RWPE2 (cell line): ENCODE measurements around the gene WFDC1.

Experiments used
- ATAC-seq: fragments of 200-7000 bp; cut with Tn5 transposase; 3 replicates; pipeline ENCODE4 v1.9.1; 2021; ENCODE audit warnings: low read depth
- DNase-seq: peaks from one replicate; pipeline ENCODE4 v3.0.0-alpha.2; 2020; ENCODE audit warnings: low spot score
- H3K27ac ChIP-seq: fragments of 450-650 bp; 2 replicates; pipeline ENCODE4 v1.5.1; 2017; ENCODE audit warnings: mild to moderate bottlenecking; ENCODE audit not compliant: poor library complexity, severe bottlenecking
- H3K27me3 ChIP-seq: fragments of 250-450 bp; sonication (Bioruptor Pico); 2 replicates; pipeline ENCODE4 v1.5.1; 2021; ENCODE audit warnings: mild to moderate bottlenecking, moderate library complexity; ENCODE audit not compliant: insufficient read depth, poor library complexity, severe bottlenecking
- H3K36me3 ChIP-seq: fragments of 250-450 bp; sonication (Bioruptor Pico); 2 replicates; pipeline ENCODE4 v1.5.1; 2020; ENCODE audit warnings: low read depth, mild to moderate bottlenecking, moderate library complexity
- H3K4me1 ChIP-seq: fragments of 250-450 bp; sonication (Bioruptor Pico); 2 replicates; pipeline ENCODE4 v1.5.1; 2021; ENCODE audit warnings: mild to moderate bottlenecking, moderate library complexity; ENCODE audit not compliant: insufficient read depth, poor library complexity, severe bottlenecking
- H3K4me3 ChIP-seq: fragments of 250-450 bp; sonication (Bioruptor Pico); 2 replicates; pipeline ENCODE4 v1.5.1; 2021; ENCODE audit warnings: mild to moderate bottlenecking, moderate library complexity; ENCODE audit not compliant: severe bottlenecking
- H3K9me3 ChIP-seq: fragments of 250-450 bp; sonication (Bioruptor Pico); 2 replicates; pipeline ENCODE4 v1.5.1; 2021; ENCODE audit warnings: mild to moderate bottlenecking, moderate library complexity; ENCODE audit not compliant: severe bottlenecking
- TF ChIP-seq, protein P1 (sequence below): fragments of 450-650 bp; IDR thresholded peaks from one replicate; pipeline ENCODE4 v1.5.1; 2017; ENCODE audit warnings: mild to moderate bottlenecking, moderate library complexity; ENCODE audit not compliant: poor library complexity, severe bottlenecking

The WFDC1 gene

DNA sequence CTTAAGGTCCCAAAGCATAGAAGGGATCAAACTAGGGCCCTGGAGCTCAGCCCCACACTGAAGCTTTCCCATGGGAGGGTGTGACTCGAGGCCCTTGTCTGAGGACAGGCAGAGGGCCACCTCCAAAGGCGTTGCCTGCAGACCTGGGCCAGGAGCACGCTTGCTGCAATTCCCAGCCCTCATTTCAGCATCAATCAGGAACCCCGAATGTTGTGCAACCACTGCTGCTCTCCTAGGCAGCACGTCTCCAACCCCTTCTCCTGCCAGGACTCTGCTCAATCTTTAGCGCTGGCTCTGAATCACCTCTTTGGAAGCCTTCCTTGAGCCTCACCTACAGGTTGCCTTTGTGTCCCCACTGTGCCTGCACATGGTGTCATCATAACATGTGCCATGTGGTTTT, 59.6 kb downstream of the WFDC1 start:
- no peak for ATAC-seq
- no peak overlapping the region for H3K27ac ChIP-seq
- no peak overlapping the region for H3K4me3 ChIP-seq
- no peaks in the 10 kb centered on the region for H3K36me3 ChIP-seq
- H3K4me1 ChIP-seq = peaks cover 29% of the 10 kb centered on the region
- TF ChIP-seq, protein P1, sequence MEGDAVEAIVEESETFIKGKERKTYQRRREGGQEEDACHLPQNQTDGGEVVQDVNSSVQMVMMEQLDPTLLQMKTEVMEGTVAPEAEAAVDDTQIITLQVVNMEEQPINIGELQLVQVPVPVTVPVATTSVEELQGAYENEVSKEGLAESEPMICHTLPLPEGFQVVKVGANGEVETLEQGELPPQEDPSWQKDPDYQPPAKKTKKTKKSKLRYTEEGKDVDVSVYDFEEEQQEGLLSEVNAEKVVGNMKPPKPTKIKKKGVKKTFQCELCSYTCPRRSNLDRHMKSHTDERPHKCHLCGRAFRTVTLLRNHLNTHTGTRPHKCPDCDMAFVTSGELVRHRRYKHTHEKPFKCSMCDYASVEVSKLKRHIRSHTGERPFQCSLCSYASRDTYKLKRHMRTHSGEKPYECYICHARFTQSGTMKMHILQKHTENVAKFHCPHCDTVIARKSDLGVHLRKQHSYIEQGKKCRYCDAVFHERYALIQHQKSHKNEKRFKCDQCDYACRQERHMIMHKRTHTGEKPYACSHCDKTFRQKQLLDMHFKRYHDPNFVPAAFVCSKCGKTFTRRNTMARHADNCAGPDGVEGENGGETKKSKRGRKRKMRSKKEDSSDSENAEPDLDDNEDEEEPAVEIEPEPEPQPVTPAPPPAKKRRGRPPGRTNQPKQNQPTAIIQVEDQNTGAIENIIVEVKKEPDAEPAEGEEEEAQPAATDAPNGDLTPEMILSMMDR = no peak
- H3K9me3 ChIP-seq = no peaks in the 10 kb centered on the region
- H3K27me3 ChIP-seq = no peaks in the 10 kb centered on the region
- no peak for DNase-seq

GRCh38 chr16:84355149-84355548, 60.5 kb downstream of the WFDC1 start:
- Histone ChIP-seq H3K36me3 (no peaks in the 10 kb centered on the region), H3K27me3 (no peaks in the 10 kb centered on the region), H3K27ac (no peak overlapping the region), H3K9me3 (no peaks in the 10 kb centered on the region), H3K4me3 (no peak overlapping the region), H3K4me1 (peaks cover 34% of the 10 kb centered on the region)
- DNase-seq = no peak
- TF ChIP-seq, protein P1 = no peak
- ATAC-seq = no peak

GRCh38 chr16:84356176-84356575, 61.5 kb downstream of the WFDC1 start:
- no peaks in the 10 kb centered on the region for H3K27me3 ChIP-seq
- DNase-seq = no peak
- no peaks in the 10 kb centered on the region for H3K9me3 ChIP-seq
- no peak for ATAC-seq
- H3K4me3 ChIP-seq = no peak overlapping the region
- H3K4me1 ChIP-seq = peaks cover 42% of the 10 kb centered on the region
- H3K36me3 ChIP-seq = no peaks in the 10 kb centered on the region
- TF ChIP-seq, protein P1 = no peak
- H3K27ac ChIP-seq = peak overlapping the region; percentile 77

DNA sequence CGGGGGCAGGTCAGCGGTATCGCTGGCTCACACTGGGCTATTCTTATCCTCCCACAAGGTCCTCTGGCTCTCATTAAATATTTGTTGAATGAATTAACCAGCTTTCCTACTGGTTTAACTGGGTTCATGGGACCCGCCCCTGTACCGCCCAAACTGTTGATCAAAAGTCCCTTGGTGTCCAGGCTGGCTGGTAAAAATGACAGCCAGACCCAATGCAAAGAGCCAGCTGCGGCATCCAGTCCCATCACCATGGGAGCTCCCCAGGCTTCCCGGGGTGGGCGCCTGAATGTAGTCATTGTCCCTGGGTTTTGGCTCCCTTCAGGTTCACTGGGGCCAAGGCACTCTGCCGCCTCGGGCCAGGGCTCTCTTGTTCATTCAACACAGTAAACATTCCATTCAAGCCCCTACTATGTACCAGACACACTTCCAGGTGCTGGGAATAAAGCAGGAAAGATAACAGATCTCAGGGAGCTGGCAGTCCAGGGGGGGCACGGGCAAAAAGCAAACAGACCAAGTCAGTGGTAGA, 62.0 kb downstream of the WFDC1 start:
- Histone ChIP-seq H3K36me3 (no peaks in the 10 kb centered on the region), H3K27me3 (no peaks in the 10 kb centered on the region), H3K9me3 (no peaks in the 10 kb centered on the region), H3K4me1 (peaks cover 42% of the 10 kb centered on the region), H3K27ac (peak overlapping the region; percentile 77), H3K4me3 (no peak overlapping the region)
- no peak for DNase-seq
- TF ChIP-seq, protein P1 = no peak
- ATAC-seq = peak; percentile 73

DNA sequence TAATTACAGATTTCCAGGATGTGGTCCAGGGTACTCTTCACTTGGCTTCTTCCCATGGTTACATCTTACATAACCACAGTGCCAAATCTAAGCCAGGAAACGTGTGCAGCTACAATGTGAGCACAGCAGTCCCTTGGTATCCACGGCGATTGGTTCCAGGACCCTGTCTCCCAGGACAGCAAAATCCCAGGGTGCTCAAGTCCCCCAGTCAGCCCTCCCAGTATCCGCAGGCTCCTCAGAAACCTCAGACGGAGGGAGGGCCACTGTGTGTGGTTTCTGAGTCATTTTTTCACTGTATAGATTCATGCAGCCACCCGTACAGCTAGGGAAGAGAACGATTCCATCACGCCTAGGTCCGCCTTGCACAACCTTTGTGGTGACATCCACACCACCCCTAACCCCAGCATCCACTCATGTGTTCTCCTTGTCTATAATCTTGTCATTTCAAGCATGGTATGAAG, 62.5 kb downstream of the WFDC1 start:
- Histone ChIP-seq H3K27me3 (no peaks in the 10 kb centered on the region), H3K9me3 (no peaks in the 10 kb centered on the region), H3K4me1 (peaks cover 42% of the 10 kb centered on the region), H3K4me3 (no peak overlapping the region), H3K27ac (peak overlapping the region; percentile 77), H3K36me3 (no peaks in the 10 kb centered on the region)
- peak; percentile 90 for ATAC-seq
- TF ChIP-seq, protein P1 = no peak
- no peak for DNase-seq
